ENCODE data around the gene MXI1. TPM values are rescaled to one million over a fixed set of nuclear protein-coding genes. Genes with fewer than 3 reads are reported as not detected.
A peak's percentile ranks its signal among the peaks of the same experiment; 100 is the strongest.

MXI1 gene
- total RNA-seq, 1 donor from 2014 or later: 35.8 TPM

GRCh38 chr10:110216240-110216639, 8.8 kb downstream of the MXI1 start:
- peak; percentile 32 for ATAC-seq

- no peak for ATAC-seq
Measured at GRCh38 chr10:110216942-110217661, 9.7 kb downstream of the MXI1 start.

- ATAC-seq: no peak
Measured at GRCh38 chr10:110217662-110218008, 10.2 kb downstream of the MXI1 start.

- peak; percentile 93 for ATAC-seq
Measured at GRCh38 chr10:110218632-110219031, 11.2 kb downstream of the MXI1 start.

DNA sequence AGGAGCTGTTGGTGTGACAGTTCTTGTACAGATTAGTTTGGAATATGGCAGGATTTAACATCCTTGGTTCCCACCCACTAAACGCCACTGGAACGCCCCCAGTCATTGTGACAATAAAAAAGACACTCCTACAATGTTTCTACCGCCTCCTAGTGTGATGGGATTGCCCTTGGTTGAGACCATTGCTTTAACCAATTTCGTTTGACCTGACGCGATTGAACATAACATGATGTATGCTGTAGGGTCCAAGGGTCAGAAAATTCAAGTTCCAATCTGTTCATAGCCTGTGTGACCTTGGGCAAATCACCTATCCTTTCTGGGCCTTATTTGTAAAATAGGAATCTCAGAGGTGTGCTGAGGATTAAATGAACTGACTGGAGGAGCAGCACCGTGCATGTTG, 12.5 kb downstream of the MXI1 start:
- no peak for ATAC-seq

DNA sequence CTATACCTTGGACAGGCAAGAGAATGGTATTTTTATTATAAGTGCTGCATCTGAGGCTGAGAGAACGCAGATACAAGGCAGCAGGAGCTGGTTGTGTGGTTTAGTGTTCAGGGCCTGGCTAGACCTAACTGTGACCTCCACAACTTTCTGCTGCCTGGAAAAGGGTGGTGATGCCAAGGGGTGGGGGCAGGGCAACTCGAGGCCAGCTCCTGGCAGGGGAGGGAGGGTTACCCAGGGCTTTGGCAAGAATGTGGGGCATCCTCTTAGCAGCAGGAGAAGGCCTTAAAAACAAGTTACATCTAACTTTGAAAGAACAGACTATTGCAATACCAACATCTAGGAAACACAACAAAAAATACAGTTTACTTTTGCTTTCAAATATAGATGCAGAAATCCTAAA, 13.0 kb downstream of the MXI1 start:
- no peak for ATAC-seq

DNA sequence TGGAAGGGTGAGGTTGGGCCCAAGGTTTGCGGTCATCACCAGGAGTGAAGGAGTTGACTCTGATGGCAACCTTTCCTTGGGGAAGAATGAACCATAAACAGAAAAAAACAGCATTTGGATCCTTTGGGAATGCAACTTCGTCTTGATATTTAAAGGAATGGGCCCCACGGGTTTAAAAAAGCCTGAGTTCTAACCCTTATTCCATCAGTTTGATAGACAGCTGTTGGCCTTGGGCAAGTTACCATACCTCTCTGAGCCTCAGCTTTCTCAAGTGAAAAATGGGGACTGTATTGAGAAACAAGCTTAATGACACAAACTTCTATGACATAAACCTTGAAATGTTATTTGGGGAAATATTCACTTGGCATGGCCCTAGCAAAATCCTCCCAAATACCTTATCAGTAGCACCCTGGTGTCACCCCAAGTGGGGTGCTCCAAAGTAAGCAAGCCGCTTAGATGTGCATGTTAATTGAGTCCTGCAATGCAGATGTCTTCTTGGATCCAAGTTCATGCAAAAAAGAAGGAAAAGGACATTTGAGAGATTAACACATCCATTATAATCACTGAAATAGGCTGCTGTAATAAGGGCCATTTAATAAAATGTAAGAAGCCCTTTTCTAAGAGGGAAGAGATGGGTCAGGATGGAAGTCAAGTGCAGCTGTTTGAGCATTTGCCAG, 13.8 kb downstream of the MXI1 start:
- ATAC-seq: no peak

GRCh38 chr10:110221721-110222261, 14.4 kb downstream of the MXI1 start:
- ATAC-seq: peak; percentile 45

DNA sequence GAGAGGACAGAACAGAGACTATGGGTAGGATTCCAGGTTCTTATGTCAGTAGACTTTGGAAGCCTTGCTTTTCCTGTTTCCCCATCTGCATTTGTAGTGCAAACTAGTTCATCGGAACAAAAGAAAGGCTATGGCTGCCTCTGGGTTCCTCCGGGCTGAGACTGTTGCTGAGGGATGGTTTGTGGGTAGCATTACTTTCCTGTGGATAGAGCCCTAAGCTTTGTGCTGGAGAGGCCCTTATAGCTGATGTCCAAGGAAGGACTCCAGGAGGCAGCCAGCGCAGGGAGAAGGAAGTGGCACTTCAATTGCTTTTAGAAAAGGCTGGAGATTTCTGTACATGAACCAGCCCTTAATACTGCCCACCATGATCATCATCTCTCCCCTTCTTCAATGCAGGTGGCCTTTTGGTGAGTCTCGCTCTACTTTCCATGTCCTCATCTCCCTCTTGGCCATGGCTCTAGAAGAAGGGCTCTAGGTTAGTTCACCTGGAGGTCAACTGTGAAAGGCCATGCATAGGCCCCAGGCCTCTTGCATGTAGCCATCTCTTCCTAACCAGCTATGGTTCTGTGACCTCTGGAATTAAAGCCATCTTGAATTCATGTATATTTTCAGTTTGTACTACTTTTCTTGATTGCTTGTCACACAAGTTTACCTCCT, 15.4 kb downstream of the MXI1 start:
- no peak for ATAC-seq

GRCh38 chr10:110223298-110223925, 16.0 kb downstream of the MXI1 start:
- ATAC-seq: no peak

GRCh38 chr10:110224992-110225391, 17.6 kb downstream of the MXI1 start:
- no peak for ATAC-seq

DNA sequence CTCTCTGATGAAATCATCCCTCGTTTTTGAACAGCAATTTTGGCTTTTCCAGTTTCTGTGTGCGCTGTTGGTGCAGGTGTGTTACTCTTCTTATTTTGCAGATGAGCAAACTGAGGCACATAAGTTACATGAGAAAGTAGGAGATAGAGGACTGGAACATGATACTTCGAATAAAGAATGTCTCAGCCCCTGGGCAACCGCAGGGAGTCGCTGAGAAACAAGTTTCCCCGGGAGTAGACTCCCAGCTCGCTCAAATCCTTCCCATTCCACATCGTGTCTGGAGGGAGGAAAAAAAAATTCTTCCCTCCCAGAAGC, 18.0 kb downstream of the MXI1 start:
- no peak for ATAC-seq

DNA sequence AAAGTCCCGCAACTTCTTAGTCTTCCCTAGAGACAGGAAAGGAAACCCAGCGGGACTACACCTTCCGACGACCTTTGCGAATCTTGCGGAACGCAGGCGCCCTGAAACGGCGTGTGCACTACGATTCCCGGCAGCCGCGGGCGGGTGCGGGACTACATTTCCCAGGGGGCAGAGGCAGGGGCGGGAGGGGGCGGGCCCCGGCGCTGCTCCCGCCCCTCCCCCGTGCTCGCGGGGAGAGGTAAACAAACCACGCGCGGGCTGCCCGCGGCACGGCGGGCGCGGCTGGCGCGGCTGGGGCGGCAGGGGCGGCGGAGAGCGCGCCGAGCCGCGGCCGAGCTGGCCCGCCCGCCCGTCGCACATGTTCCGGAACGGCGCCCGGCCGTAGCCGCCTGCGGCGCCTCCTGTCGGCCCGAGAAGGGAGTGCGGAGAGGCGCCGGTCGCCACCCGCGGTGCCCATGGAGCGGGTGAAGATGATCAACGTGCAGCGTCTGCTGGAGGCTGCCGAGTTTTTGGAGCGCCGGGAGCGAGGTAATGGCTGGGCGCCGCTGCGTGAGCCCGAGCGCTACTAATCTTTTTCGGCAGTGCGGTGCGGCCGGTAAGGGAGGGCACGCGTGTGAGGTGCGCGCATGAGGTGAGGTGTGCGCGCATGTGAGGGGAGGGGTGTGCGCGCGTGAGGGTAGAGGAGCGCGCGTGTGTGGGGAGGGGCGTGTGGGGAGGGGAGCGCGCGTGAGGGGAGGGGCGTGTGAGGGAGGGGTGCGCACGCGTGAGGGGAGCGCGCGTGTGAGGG, 18.5 kb downstream of the MXI1 start:
- ATAC-seq: peak; percentile 70

DNA sequence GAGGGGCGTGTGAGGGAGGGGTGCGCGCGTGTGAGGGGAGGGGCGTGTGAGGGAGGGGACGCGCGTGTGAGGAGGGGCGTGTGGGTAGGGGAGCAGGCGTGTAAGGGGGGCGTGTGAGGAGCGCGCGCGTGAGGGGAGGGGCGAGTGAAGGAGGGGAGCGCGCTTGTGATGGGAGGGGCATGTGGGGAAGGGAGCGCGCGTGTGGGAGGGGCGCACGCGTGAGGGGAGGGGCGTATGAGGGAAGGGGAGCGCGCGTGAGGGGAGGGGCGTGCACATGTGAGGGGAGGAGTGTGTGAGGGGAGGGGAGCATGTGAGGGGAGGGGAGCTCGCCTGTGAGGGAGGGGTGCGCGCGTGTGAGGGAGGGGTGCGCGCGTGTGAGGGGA, 19.1 kb downstream of the MXI1 start:
- peak; percentile 85 for ATAC-seq

DNA sequence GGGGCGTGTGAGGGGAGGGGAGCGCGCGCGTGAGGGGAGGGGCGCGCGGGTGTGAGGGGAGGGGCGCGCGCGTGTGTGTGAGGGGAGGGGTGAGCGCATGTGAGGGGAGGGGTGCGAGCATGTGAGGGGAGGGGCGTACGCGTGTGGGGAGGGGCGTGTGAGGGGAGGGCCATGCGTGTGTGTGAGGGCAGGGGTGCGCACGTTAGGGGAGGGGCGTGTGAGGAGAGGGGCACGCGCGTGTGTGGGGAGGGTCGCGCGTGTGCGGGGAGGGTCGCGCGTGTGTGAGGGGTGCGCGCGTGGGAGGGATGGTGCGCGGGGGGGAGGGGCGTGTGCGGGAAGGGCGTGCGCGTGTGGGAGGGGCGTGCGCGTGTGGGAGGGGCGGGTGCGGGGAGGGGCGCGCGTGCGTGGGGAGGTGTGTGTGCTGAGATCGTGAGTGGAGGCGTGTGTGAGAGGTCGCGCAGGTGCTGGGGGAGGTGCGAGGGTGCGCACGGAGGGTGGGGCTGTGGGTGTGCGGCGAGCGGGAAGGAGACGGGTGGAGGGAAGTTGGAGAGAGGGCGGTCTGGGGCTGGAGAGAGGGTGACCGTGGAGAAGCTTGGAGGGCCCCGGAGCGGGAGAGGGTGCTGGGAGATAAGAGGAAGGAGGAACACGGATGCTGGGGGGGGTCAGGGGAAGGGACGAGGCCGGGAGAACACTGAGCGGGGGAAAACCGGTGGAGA, 19.7 kb downstream of the MXI1 start:
- peak; percentile 54 for ATAC-seq

DNA sequence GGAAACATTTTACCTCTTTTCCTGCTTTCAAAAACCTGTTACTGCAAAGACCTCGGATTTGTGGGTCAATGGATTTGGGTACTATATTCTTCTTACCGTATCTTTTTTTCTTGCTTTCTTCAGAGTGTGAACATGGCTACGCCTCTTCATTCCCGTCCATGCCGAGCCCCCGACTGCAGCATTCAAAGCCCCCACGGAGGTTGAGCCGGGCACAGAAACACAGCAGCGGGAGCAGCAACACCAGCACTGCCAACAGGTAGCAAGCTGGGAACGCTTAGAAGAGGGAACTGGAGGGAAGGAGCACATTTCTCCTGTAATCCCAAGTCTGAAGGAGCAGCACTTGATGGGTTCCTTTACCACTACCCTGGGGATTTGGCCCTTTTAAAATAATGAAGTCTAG, 20.7 kb downstream of the MXI1 start:
- ATAC-seq: no peak

DNA sequence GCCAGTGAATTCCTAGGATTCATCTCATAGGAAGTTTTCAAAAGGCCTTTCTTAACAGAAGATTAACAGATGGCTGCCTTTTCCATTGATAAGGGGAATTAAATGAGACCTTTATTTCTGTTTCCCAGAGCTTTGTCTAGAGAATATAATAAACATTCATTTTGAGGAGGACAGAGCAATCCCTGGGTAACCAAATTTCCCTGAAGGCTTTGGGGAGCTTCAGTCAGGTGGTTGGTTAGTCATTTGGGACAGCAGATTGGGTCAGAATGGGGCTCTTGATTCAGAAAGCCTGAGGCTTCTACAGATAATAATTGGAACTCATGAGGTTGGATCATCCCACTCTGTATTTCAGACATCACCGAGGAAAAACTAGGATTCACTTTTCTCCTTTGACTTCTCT, 21.8 kb downstream of the MXI1 start:
- no peak for ATAC-seq

GRCh38 chr10:110233846-110234245, 26.4 kb downstream of the MXI1 start:
- no peak for ATAC-seq

DNA sequence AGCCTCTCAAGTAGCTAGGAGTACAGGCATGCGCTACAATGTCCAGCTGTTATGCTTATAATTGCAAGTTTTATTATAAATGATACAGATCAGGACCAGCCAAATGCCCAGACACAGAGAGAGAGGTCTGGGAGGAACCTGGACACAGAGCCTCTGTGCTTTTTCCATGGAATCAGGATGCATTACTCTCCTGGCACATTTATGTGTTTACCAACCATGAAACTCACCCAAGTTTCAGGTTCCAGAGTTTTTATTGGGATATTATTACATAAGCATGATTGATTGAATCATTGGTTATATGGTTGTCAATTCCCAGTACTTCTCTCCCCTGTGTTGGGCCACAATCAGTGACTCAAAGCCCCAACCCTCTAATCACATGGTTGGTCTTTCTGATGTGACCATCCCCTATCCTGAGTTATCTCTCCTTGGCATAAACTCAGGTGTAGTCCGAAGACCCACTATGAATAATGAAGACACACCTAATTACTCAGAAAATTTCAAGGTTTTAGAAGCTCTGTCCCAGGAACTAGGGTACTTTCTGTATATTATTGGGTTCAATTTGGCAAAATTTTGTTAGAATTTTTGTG, 30.6 kb downstream of the MXI1 start:
- no peak for ATAC-seq

GRCh38 chr10:110239892-110240291, 32.5 kb downstream of the MXI1 start:
- ATAC-seq: no peak

- ATAC-seq: no peak
Measured at GRCh38 chr10:110241407-110241806, 34.0 kb downstream of the MXI1 start.

DNA sequence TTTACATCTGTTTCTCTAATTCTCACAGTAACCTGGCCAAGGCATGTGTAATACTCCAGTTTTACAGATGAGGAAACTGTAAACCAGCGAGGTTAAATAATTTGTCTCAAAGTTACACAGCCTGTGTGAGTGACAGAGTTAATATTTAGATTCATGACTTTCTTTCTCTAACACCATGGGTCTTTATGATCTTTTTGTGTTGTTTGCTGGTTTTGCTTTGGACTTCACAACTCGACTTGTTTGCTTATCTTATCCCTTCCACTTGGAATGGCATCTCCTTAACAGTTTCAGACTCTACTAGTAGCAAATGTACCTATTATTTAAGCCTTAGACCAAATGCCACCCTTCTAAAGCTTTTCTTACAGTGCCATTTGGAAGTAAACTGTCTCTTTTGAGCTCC, 34.4 kb downstream of the MXI1 start:
- ATAC-seq: no peak
